Anterior cingulate cortex (tissue), 58 donors: ENCODE data around the gene TET2.

Experiments used
- DNase-seq, 58 donors: peaks; one replicate each; lab custom pipeline; 2025; lab: John Stamatoyannopoulos, UW

The TET2 gene

GRCh38 chr4:105139646-105140045 is 7.0 kb upstream of the TET2 start:
- DNase-seq = no peak

- DNase-seq = peak in 9 of 58 donors; percentile 1 to 35 (median 7)
Measured at GRCh38 chr4:105140684-105141490, 5.8 kb upstream of the TET2 start.

GRCh38 chr4:105145156-105145902 is 1.3 kb upstream of the TET2 start:
- DNase-seq = no peak

- peak in 21 of 58 donors; percentile 8 to 62 (median 40) for DNase-seq
Measured at GRCh38 chr4:105145903-105146275, 787 bp upstream of the TET2 start.

- DNase-seq = peak in 1 of 58 donors; percentile 59
Measured at GRCh38 chr4:105147016-105147552, 408 bp downstream of the TET2 start.

GRCh38 chr4:105147553-105148161 is 981 bp downstream of the TET2 start:
- peak in 49 of 58 donors; percentile 6 to 66 (median 28) for DNase-seq

GRCh38 chr4:105148356-105148755 is 1.7 kb downstream of the TET2 start:
- DNase-seq = no peak

- no peak for DNase-seq
Measured at GRCh38 chr4:105148776-105149175, 2.1 kb downstream of the TET2 start.

GRCh38 chr4:105149771-105150170 is 3.1 kb downstream of the TET2 start:
- DNase-seq = no peak

GRCh38 chr4:105150503-105150902 is 3.8 kb downstream of the TET2 start:
- peak in 1 of 58 donors; percentile 26 for DNase-seq

GRCh38 chr4:105153749-105154148 is 7.1 kb downstream of the TET2 start:
- DNase-seq = no peak

- no peak for DNase-seq
Measured at GRCh38 chr4:105154576-105154975, 7.9 kb downstream of the TET2 start.

- no peak for DNase-seq
Measured at GRCh38 chr4:105155426-105155825, 8.8 kb downstream of the TET2 start.

GRCh38 chr4:105158837-105159236 is 12.2 kb downstream of the TET2 start:
- no peak for DNase-seq

- DNase-seq = no peak
Measured at GRCh38 chr4:105162123-105162796, 15.6 kb downstream of the TET2 start.

- no peak for DNase-seq
Measured at GRCh38 chr4:105164548-105164947, 17.9 kb downstream of the TET2 start.

- DNase-seq = no peak
Measured at GRCh38 chr4:105166066-105166465, 19.4 kb downstream of the TET2 start.

- no peak for DNase-seq
Measured at GRCh38 chr4:105170711-105171110, 24.0 kb downstream of the TET2 start.

- DNase-seq = no peak
Measured at GRCh38 chr4:105171912-105172311, 25.2 kb downstream of the TET2 start.

- DNase-seq = no peak
Measured at GRCh38 chr4:105174098-105174497, 27.4 kb downstream of the TET2 start.
